Measurements from ENCODE around the gene NRG2. TPM values are rescaled to one million over a fixed set of nuclear protein-coding genes. Genes with fewer than 3 reads are reported as not detected.

The NRG2 gene
- total RNA-seq, 2 experiments from 2014 or later, result 0.08 to 0.17 TPM

GRCh38 chr5:139982975-139983240 is 60.2 kb downstream of the NRG2 start:
- ATAC-seq (ENCODE audit: poor library complexity), result no peak
- H3K4me1 Mint-ChIP-seq (ENCODE audit: low read depth), result no peaks in the 10 kb centered on the region

DNA sequence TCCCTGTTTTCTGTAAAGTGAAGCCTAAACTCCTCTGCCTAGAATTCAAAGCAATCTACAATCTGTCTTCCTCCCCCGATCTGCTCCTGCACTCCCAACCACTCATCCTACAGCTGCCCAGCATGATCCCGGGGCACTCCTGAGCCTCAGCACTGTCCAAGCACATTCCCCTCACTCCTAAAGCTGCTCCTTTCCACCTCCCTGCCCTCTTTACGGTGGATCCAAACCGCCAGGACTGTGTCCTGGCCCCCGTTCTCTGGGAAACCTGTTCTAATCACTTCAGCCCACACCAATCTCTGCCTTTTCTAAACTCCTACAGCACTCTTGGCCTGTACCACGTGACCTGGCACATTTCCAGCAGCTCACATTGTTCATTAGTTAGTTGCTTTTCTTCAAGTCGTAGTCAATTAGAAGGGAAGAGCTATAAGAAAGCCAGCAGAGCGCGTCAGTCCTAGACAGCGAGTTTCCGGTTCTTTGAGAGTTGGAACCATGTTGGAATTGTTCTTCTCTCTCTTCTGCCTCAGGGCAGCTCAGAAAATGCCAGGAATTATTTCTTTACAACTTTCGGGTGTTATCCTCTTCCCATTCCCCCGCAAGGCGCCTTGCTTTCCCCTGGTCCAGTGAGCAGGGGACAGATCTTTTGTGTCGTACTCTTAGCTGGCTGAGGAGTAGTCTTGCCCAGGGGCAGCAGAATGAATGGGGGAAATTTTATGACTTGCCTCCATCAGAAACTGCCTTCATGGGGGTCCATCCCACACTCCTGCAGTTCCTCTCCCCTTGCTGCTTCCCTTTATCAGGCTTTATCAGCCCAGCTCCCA is 60.7 kb downstream of the NRG2 start:
- no peaks in the 10 kb centered on the region for H3K4me1 ChIP-seq (ENCODE audit: insufficient read depth, low read length)
- Mint-ChIP-seq H3K36me3 (ENCODE audit: low read depth) (no peaks in the 10 kb centered on the region), H3K4me3 (no peak overlapping the region), H3K9me3 (no peaks in the 10 kb centered on the region), H3K27me3 (peaks cover 58% of the 10 kb centered on the region), H3K4me1 (ENCODE audit: low read depth) (no peaks in the 10 kb centered on the region), H3K27ac (no peak overlapping the region)
- CTCF ChIA-PET, result interaction anchor here (1.2 to 3.1 kb wide), 2 partner anchors 13 kb away, joined by 3 to 11 read pairs; no protein-coding TSS in a partner anchor
- H3K27me3 ChIP-seq (ENCODE audit: control insufficient read depth in 1 of 2, insufficient read depth in 2 of 2, low read length in 2 of 2), result peaks cover 21 to 22% of the 10 kb centered on the region in 2 experiments
- no peaks in the 10 kb centered on the region for H3K36me3 ChIP-seq (ENCODE audit: insufficient read depth, low read length)
- TF ChIP-seq, protein P1, sequence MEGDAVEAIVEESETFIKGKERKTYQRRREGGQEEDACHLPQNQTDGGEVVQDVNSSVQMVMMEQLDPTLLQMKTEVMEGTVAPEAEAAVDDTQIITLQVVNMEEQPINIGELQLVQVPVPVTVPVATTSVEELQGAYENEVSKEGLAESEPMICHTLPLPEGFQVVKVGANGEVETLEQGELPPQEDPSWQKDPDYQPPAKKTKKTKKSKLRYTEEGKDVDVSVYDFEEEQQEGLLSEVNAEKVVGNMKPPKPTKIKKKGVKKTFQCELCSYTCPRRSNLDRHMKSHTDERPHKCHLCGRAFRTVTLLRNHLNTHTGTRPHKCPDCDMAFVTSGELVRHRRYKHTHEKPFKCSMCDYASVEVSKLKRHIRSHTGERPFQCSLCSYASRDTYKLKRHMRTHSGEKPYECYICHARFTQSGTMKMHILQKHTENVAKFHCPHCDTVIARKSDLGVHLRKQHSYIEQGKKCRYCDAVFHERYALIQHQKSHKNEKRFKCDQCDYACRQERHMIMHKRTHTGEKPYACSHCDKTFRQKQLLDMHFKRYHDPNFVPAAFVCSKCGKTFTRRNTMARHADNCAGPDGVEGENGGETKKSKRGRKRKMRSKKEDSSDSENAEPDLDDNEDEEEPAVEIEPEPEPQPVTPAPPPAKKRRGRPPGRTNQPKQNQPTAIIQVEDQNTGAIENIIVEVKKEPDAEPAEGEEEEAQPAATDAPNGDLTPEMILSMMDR (IDR thresholded peaks at IDR 0.05), result no peak
- DNase-seq (no peak), ATAC-seq (ENCODE audit: poor library complexity) (no peak)
- POLR2A ChIA-PET, result no interaction called here
- no peaks in the 10 kb centered on the region for H3K9me3 ChIP-seq (ENCODE audit: control insufficient read depth in 1 of 2, insufficient read depth in 1 of 2, low read length in 2 of 2)
- H3K4me3 ChIP-seq (ENCODE audit: low read length), result no peak overlapping the region
- intact Hi-C loops (cut with DNase I, micrococcal nuclease), result no loop called here
- H3K27ac ChIP-seq (ENCODE audit: low read depth in 1 of 2, low read length in 2 of 2), result no peak overlapping the region

More at GRCh38 chr5:139982975-139983240, 60.2 kb downstream of the NRG2 start:
- Mint-ChIP-seq H3K4me3 (no peak overlapping the region), H3K27ac (no peak overlapping the region), H3K27me3 (peaks cover 54% of the 10 kb centered on the region), H3K36me3 (ENCODE audit: low read depth) (no peaks in the 10 kb centered on the region), H3K9me3 (no peaks in the 10 kb centered on the region)
- intact Hi-C loops (cut with DNase I, micrococcal nuclease), result no loop called here
- H3K36me3 ChIP-seq (ENCODE audit: insufficient read depth, low read length), result no peaks in the 10 kb centered on the region
- H3K27ac ChIP-seq (ENCODE audit: low read depth in 1 of 2, low read length in 2 of 2), result no peak overlapping the region
- no peak for DNase-seq
- no peaks in the 10 kb centered on the region for H3K9me3 ChIP-seq (ENCODE audit: control insufficient read depth in 1 of 2, insufficient read depth in 1 of 2, low read length in 2 of 2)
- peaks cover 21 to 22% of the 10 kb centered on the region in 2 experiments for H3K27me3 ChIP-seq (ENCODE audit: control insufficient read depth in 1 of 2, insufficient read depth in 2 of 2, low read length in 2 of 2)
- ChIA-PET POLR2A (no interaction called here), CTCF (interaction anchor here (1.2 kb wide), 1 partner anchor 14 kb away, joined by 3 read pairs; no protein-coding TSS in a partner anchor)
- H3K4me3 ChIP-seq (ENCODE audit: low read length), result no peak overlapping the region
- TF ChIP-seq, protein P1 (IDR thresholded peaks at IDR 0.05), result no peak
- no peaks in the 10 kb centered on the region for H3K4me1 ChIP-seq (ENCODE audit: insufficient read depth, low read length)

GRCh38 chr5:139980765-139981164 is 62.3 kb downstream of the NRG2 start:
- no peak for DNase-seq
- Histone ChIP-seq H3K27me3 (ENCODE audit: control insufficient read depth in 1 of 2, insufficient read depth in 2 of 2, low read length in 2 of 2) (peaks cover 21% of the 10 kb centered on the region in 2 experiments), H3K36me3 (ENCODE audit: insufficient read depth, low read length) (no peaks in the 10 kb centered on the region), H3K9me3 (ENCODE audit: control insufficient read depth in 1 of 2, insufficient read depth in 1 of 2, low read length in 2 of 2) (no peaks in the 10 kb centered on the region), H3K4me3 (ENCODE audit: low read length) (no peak overlapping the region), H3K4me1 (ENCODE audit: insufficient read depth, low read length) (no peaks in the 10 kb centered on the region), H3K27ac (ENCODE audit: low read depth in 1 of 2, low read length in 2 of 2) (no peak overlapping the region)
- Mint-ChIP-seq H3K4me1 (ENCODE audit: low read depth) (no peaks in the 10 kb centered on the region), H3K9me3 (no peaks in the 10 kb centered on the region), H3K27ac (no peak overlapping the region), H3K36me3 (ENCODE audit: low read depth) (no peaks in the 10 kb centered on the region), H3K4me3 (no peak overlapping the region), H3K27me3 (peaks cover 71% of the 10 kb centered on the region)
- no peak for ATAC-seq (ENCODE audit: poor library complexity)
- TF ChIP-seq, protein P1 (IDR thresholded peaks at IDR 0.05), result no peak
- intact Hi-C loops (cut with DNase I, micrococcal nuclease), result no loop called here
- ChIA-PET POLR2A (no interaction called here), CTCF (interaction anchor here (3.1 kb wide), 1 partner anchor 12 kb away, joined by 11 read pairs; no protein-coding TSS in a partner anchor)
